ENCODE data around the gene PACS2. TPM values are rescaled to one million over a fixed set of nuclear protein-coding genes. Genes with fewer than 3 reads are reported as not detected.
"Not testable (repeated sequence)": the region's sequence is repeated elsewhere in the genome, so short reads cannot be mapped to it uniquely, and the experiment has no call there.

The PACS2 gene
- total RNA-seq, 1 experiment from 2014 or later, result 100 TPM

DNA sequence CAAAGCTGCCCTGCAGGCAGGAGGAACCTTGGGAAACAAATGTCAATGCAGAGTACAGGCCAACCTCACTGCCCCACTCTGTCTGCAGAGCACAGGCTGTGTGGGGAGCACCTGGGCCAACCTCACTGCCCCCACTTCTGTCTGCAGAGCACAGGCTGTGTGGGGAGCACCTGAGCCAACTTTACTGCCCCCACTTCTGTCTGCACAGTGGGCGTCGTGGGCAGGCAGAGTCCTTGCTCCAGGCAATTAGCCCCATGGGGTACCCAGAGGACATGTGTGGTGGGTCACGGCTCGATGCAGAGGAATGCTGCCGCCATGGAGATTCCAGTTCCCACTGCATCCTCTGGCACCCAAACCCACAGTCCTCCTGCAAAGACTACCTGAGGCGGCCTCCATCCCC is 39.9 kb upstream of the PACS2 start:
- CTCF ChIA-PET, result interaction anchor here (1.0 to 1.5 kb wide), 5 partner anchors 14 to 184 kb away, joined by 3 to 8 read pairs (median 4); no protein-coding TSS in a partner anchor
- ATAC-seq (no peak), DNase-seq (ENCODE audit: low spot score) (no peak)
- Mint-ChIP-seq H3K4me3 (no peak overlapping the region), H3K27me3 (ENCODE audit: low read depth) (no peaks in the 10 kb centered on the region), H3K36me3 (no peaks in the 10 kb centered on the region), H3K27ac (no peak overlapping the region), H3K9me3 (no peaks in the 10 kb centered on the region), H3K4me1 (peaks cover 3% of the 10 kb centered on the region; the same call in 1 of the 2 replicates)
- POLR2A ChIA-PET, result no interaction called here
- TF ChIP-seq, protein P1, sequence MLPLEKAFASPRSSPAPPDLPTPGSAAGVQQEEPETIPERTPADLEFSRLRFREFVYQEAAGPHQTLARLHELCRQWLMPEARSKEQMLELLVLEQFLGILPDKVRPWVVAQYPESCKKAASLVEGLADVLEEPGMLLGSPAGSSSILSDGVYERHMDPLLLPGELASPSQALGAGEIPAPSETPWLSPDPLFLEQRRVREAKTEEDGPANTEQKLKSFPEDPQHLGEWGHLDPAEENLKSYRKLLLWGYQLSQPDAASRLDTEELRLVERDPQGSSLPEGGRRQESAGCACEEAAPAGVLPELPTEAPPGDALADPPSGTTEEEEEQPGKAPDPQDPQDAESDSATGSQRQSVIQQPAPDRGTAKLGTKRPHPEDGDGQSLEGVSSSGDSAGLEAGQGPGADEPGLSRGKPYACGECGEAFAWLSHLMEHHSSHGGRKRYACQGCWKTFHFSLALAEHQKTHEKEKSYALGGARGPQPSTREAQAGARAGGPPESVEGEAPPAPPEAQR (CRISPR knock-in tag; IDR thresholded peaks at IDR 0.05), result no peak

DNA sequence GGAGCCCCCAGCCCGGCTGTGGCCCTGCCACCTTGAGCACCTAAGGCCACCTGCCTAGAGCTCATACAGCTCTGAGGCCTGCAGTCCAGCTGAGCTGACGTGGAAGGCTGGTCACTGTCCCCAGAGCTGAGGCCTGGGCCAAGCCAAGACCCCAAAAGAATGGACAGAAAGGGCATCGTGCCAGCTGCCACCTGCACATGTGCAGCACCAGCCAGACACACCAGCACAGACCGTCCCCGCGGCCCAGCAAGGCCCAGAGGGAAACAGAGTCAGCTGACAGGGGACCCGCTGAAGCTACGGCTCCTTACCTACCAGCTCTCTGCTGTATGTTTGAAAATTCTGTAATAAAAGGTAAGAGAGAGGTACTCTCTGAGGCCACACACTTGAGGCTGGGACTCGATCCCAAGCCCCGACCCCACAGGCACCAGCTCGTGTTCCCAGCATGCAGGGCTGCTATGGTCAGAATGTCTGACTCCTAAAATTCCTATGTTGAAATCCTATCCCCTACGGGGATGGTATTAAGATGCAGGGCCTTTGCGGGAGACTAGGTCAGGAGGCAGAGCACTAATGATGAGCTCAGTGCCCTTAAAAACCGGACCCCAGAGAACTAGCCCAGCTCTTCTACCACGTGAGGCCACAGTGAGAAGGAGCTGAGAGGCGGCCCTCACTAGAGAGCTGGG is 39.1 kb upstream of the PACS2 start:
- Mint-ChIP-seq H3K27me3 (ENCODE audit: low read depth) (no peaks in the 10 kb centered on the region), H3K4me1 (peaks cover 3% of the 10 kb centered on the region; the same call in 1 of the 2 replicates), H3K9me3 (no peaks in the 10 kb centered on the region), H3K27ac (peak overlapping the region; percentile 53; the same call in 1 of the 2 replicates), H3K4me3 (no peak overlapping the region), H3K36me3 (no peaks in the 10 kb centered on the region)
- DNase-seq (ENCODE audit: low spot score) (no peak), ATAC-seq (no peak; the same call in 1 of the 2 replicates)
- ChIA-PET CTCF (interaction anchor here (0.6 to 1.5 kb wide), 14 partner anchors 15 to 215 kb away, joined by 3 to 8 read pairs (median 4); partner anchors contain the start of genes BRF1, BTBD6 and PACS2), POLR2A (no interaction called here)
- no peak for TF ChIP-seq CBFB (CRISPR knock-in tag; IDR thresholded peaks at IDR 0.05; ENCODE audit: low read depth)
- no peak for TF ChIP-seq KAT7 (CRISPR knock-in tag; IDR thresholded peaks at IDR 0.05; ENCODE audit: borderline replicate concordance)
- TF ChIP-seq EMX1 (CRISPR knock-in tag; IDR thresholded peaks at IDR 0.05), result no peak
- TF ChIP-seq NFE2L1 (CRISPR knock-in tag; IDR thresholded peaks at IDR 0.05), result no peak
- no peak for TF ChIP-seq SMAD4 (CRISPR knock-in tag; IDR thresholded peaks at IDR 0.05)
- TF ChIP-seq, protein P2, sequence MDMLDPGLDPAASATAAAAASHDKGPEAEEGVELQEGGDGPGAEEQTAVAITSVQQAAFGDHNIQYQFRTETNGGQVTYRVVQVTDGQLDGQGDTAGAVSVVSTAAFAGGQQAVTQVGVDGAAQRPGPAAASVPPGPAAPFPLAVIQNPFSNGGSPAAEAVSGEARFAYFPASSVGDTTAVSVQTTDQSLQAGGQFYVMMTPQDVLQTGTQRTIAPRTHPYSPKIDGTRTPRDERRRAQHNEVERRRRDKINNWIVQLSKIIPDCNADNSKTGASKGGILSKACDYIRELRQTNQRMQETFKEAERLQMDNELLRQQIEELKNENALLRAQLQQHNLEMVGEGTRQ (CRISPR knock-in tag; IDR thresholded peaks at IDR 0.05), result no peak
- TF ChIP-seq, protein P3, sequence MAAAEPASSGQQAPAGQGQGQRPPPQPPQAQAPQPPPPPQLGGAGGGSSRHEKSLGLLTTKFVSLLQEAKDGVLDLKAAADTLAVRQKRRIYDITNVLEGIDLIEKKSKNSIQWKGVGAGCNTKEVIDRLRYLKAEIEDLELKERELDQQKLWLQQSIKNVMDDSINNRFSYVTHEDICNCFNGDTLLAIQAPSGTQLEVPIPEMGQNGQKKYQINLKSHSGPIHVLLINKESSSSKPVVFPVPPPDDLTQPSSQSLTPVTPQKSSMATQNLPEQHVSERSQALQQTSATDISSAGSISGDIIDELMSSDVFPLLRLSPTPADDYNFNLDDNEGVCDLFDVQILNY (CRISPR knock-in tag; IDR thresholded peaks at IDR 0.05), result no peak
- no peak for TF ChIP-seq NR2C2 (CRISPR knock-in tag; IDR thresholded peaks at IDR 0.05)
- TF ChIP-seq ZNF121 (CRISPR knock-in tag; IDR thresholded peaks at IDR 0.05), result no peak
- TF ChIP-seq, protein P4, sequence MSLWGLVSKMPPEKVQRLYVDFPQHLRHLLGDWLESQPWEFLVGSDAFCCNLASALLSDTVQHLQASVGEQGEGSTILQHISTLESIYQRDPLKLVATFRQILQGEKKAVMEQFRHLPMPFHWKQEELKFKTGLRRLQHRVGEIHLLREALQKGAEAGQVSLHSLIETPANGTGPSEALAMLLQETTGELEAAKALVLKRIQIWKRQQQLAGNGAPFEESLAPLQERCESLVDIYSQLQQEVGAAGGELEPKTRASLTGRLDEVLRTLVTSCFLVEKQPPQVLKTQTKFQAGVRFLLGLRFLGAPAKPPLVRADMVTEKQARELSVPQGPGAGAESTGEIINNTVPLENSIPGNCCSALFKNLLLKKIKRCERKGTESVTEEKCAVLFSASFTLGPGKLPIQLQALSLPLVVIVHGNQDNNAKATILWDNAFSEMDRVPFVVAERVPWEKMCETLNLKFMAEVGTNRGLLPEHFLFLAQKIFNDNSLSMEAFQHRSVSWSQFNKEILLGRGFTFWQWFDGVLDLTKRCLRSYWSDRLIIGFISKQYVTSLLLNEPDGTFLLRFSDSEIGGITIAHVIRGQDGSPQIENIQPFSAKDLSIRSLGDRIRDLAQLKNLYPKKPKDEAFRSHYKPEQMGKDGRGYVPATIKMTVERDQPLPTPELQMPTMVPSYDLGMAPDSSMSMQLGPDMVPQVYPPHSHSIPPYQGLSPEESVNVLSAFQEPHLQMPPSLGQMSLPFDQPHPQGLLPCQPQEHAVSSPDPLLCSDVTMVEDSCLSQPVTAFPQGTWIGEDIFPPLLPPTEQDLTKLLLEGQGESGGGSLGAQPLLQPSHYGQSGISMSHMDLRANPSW (CRISPR knock-in tag; conservative IDR thresholded peaks at IDR 0.05; ENCODE audit: low read depth), result no peak

DNA sequence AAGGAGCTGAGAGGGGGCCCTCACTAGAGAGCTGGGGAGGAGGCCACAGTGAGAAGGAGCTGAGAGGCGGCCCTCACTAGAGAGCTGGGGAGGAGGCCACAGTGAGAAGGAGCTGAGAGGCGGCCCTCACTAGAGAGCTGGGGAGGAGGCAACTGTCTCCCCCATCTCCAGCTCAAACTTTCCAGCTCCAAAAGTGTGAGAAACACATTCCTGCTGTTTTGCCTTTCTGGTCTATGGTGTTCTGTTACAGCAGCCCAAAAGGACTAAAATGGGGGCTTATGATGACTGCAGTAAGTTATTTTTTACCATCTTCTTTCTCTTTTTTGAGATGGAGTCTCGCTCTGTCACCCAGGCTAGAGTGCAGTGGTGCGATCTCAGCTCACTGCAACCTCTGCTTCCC is 37.1 kb upstream of the PACS2 start:
- H3K4me3 Mint-ChIP-seq; H3K36me3 Mint-ChIP-seq; H3K27me3 Mint-ChIP-seq (ENCODE audit: low read depth); DNase-seq (ENCODE audit: low spot score); H3K9me3 Mint-ChIP-seq; POLR2A ChIA-PET; ATAC-seq; H3K27ac Mint-ChIP-seq: not testable (repeated sequence)
- H3K4me1 Mint-ChIP-seq, result peaks cover 11% of the 10 kb centered on the region
- CTCF ChIA-PET, result interaction anchor here (0.7 kb wide), 2 partner anchors 29 to 117 kb away, joined by 3 to 4 read pairs; partner anchors contain the start of gene BTBD6
